ENCODE measurements around the gene ERICH2.

The ERICH2 gene

GRCh38 chr2:170763232-170763631 is 6.9 kb upstream of the ERICH2 start:
- no peak for DNase-seq (ENCODE audit: low read depth in 2 of 2)

GRCh38 chr2:170764880-170765261 is 5.3 kb upstream of the ERICH2 start:
- no peak for DNase-seq (ENCODE audit: low read depth in 2 of 2)

GRCh38 chr2:170766693-170767092 is 3.5 kb upstream of the ERICH2 start:
- DNase-seq (ENCODE audit: low read depth in 2 of 2): no peak

GRCh38 chr2:170770606-170771420 is 635 bp downstream of the ERICH2 start:
- peak; percentile 32 to 36 for DNase-seq (ENCODE audit: low read depth in 2 of 2)

GRCh38 chr2:170771421-170771937 is 1.3 kb downstream of the ERICH2 start:
- DNase-seq (ENCODE audit: low read depth in 2 of 2): no peak

GRCh38 chr2:170772295-170772694 is 2.1 kb downstream of the ERICH2 start:
- DNase-seq (ENCODE audit: low read depth in 2 of 2): no peak

GRCh38 chr2:170774074-170774473 is 3.9 kb downstream of the ERICH2 start:
- no peak for DNase-seq (ENCODE audit: low read depth in 2 of 2)

GRCh38 chr2:170778900-170779299 is 8.7 kb downstream of the ERICH2 start:
- DNase-seq (ENCODE audit: low read depth in 2 of 2): no peak

GRCh38 chr2:170779304-170779703 is 9.1 kb downstream of the ERICH2 start:
- no peak for DNase-seq (ENCODE audit: low read depth in 2 of 2)

- DNase-seq (ENCODE audit: low read depth in 2 of 2): no peak
These were observed 12.5 kb downstream of the ERICH2 start for GRCh38 chr2:170782673-170783072.

- no peak for DNase-seq (ENCODE audit: low read depth in 2 of 2)
These were observed 13.4 kb downstream of the ERICH2 start for GRCh38 chr2:170783549-170783948.

- no peak for DNase-seq (ENCODE audit: low read depth in 2 of 2)
These were observed 28.8 kb downstream of the ERICH2 start for GRCh38 chr2:170798996-170799395.

GRCh38 chr2:170806548-170806947 is 36.4 kb downstream of the ERICH2 start:
- DNase-seq (ENCODE audit: low read depth in 2 of 2): no peak

- peak; percentile 79 to 80 for DNase-seq (ENCODE audit: low read depth in 2 of 2)
These were observed 42.8 kb downstream of the ERICH2 start for GRCh38 chr2:170812710-170813600.

GRCh38 chr2:170813611-170814532 is 43.7 kb downstream of the ERICH2 start:
- peak; percentile 25 to 29 for DNase-seq (ENCODE audit: low read depth in 2 of 2)

- no peak for DNase-seq (ENCODE audit: low read depth in 2 of 2)
These were observed 44.5 kb downstream of the ERICH2 start for GRCh38 chr2:170814533-170815230.

- DNase-seq (ENCODE audit: low read depth in 2 of 2): no peak
These were observed 45.1 kb downstream of the ERICH2 start for GRCh38 chr2:170815311-170815710.

GRCh38 chr2:170815746-170816503 is 45.7 kb downstream of the ERICH2 start:
- peak in 1 of 2 experiments; percentile 18 for DNase-seq (ENCODE audit: low read depth in 2 of 2)

- peak; percentile 14 to 25 for DNase-seq (ENCODE audit: low read depth in 2 of 2)
These were observed 46.4 kb downstream of the ERICH2 start, which contains the start of gene GAD1 for GRCh38 chr2:170816504-170817092. GAD1 (plus strand) TSS chr2:170816887; CDS start chr2:170818592, 1,705 bp downstream.
